Bronchial epithelial cell (primary cell): ENCODE results near the gene SLC25A21. TPM values are rescaled to one million over a fixed set of nuclear protein-coding genes. Genes with fewer than 3 reads are reported as not detected.
A peak's percentile ranks its signal among the peaks of the same experiment; 100 is the strongest.

Experiments
- DNase-seq: peaks from one replicate; pipeline ENCODE4 v3.0.0-alpha.2; 2010; ENCODE audit warnings: low read depth
- FAIRE-seq: peaks from 2 replicates; lab custom pipeline; 2011; peaks lifted over from hg19 to GRCh38; lab: Jason Lieb, UNC
- H3K27me3 ChIP-seq: 2 replicates; pipeline ENCODE4 v1.5.1; 2011; ENCODE audit warnings: low read length; ENCODE audit not compliant: control insufficient read depth, insufficient read depth
- H3K36me3 ChIP-seq: 2 replicates; pipeline ENCODE4 v1.5.1; 2011; ENCODE audit warnings: low read length; ENCODE audit not compliant: control insufficient read depth, insufficient read depth
- H3K4me3 ChIP-seq: 2 replicates; pipeline ENCODE4 v1.5.1; 2011; ENCODE audit warnings: mild to moderate bottlenecking, low read depth, low read length, control low read depth
- total RNA-seq: library from RNA; depleted of rRNA; stranded (reverse); fragments of >200 nt; gene quantifications from 2 replicates; pipeline ENCODE4 v1.2.1, GENCODE V29; 2014
- TF ChIP-seq, protein P1 (sequence below): IDR thresholded peaks from 2 replicates; pipeline ENCODE4 v1.5.1; 2011; ENCODE audit warnings: mild to moderate bottlenecking, moderate library complexity, low read length, control low read depth, inconsistent platforms; ENCODE audit not compliant: insufficient read depth, severe bottlenecking

The SLC25A21 gene
- total RNA-seq, 1 donor from 2014 or later, result 0.53 TPM

DNA sequence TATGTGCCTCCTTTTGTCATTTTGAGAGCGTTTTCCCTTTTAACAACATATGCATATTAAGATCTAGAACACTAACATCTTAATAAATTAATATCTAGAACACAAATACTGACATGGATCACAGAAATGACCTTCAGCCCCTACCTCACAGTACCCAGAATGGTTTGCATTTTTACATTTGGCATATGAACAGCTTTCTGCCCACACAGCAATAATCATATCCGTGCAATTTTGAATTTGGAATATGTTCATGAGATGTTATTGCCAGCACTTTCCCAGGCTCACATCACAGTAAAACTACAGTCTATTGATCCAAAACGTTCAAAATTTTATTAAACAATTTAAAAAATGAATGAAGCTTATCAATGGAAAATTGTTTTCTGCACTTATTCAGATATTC lies 114.6 kb downstream of the SLC25A21 start:
- no peak for FAIRE-seq
- Histone ChIP-seq H3K27me3 (no peaks in the 10 kb centered on the region), H3K4me3 (no peak overlapping the region), H3K36me3 (no peaks in the 10 kb centered on the region)
- TF ChIP-seq, protein P1, sequence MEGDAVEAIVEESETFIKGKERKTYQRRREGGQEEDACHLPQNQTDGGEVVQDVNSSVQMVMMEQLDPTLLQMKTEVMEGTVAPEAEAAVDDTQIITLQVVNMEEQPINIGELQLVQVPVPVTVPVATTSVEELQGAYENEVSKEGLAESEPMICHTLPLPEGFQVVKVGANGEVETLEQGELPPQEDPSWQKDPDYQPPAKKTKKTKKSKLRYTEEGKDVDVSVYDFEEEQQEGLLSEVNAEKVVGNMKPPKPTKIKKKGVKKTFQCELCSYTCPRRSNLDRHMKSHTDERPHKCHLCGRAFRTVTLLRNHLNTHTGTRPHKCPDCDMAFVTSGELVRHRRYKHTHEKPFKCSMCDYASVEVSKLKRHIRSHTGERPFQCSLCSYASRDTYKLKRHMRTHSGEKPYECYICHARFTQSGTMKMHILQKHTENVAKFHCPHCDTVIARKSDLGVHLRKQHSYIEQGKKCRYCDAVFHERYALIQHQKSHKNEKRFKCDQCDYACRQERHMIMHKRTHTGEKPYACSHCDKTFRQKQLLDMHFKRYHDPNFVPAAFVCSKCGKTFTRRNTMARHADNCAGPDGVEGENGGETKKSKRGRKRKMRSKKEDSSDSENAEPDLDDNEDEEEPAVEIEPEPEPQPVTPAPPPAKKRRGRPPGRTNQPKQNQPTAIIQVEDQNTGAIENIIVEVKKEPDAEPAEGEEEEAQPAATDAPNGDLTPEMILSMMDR, result no peak
- no peak for DNase-seq

DNA sequence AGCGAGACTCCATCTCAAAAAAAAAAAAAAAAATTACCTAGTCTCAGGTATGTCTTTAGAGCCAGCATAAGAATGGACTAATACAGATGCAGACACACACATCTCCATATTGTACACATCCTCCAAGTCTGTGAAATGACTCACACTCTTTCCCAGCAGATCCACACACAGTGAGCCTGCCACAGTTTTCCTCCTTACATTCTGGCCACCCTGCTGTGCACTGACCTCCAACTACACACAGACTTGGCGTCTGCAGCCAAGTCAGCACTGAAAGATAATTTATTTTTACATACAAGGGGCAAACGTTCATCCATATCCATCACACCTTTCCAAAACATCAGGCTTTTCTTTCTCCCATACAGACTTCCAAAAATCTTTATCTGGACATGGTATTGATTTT lies 115.9 kb downstream of the SLC25A21 start:
- DNase-seq (peak; percentile 28), FAIRE-seq (no peak)
- H3K4me3 ChIP-seq, result no peak overlapping the region

GRCh38 chr14:37054869-37055268 lies 117.5 kb downstream of the SLC25A21 start:
- TF ChIP-seq, protein P1, result no peak
- Histone ChIP-seq H3K36me3 (no peaks in the 10 kb centered on the region), H3K27me3 (no peaks in the 10 kb centered on the region), H3K4me3 (no peak overlapping the region)
- FAIRE-seq (no peak), DNase-seq (no peak)

More for the DNA sequence above, 115.9 kb downstream of the SLC25A21 start:
- no peaks in the 10 kb centered on the region for H3K36me3 ChIP-seq
- H3K27me3 ChIP-seq, result no peaks in the 10 kb centered on the region
- TF ChIP-seq, protein P1, result no peak

DNA sequence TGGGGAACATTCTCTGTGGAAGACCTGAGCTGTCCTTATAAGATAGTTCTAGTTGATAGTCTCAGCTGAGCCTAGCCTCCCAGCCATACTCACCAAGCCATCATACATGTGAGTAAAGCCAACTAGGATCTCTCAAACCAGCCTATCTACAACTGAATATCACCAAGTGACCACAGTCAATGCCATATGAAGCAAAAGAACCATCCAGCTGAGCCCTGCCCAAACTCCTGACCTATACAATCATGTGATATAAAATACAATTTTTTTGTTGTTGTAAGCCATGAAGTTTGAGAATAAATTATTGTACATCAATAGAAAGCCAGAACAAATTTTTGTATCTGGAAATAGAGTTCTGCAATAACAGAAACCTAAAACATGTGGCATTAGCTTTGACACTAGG lies 118.3 kb downstream of the SLC25A21 start:
- no peak overlapping the region for H3K4me3 ChIP-seq
- H3K27me3 ChIP-seq, result no peaks in the 10 kb centered on the region
- DNase-seq (no peak), FAIRE-seq (no peak)
- H3K36me3 ChIP-seq, result no peaks in the 10 kb centered on the region
- TF ChIP-seq, protein P1, result no peak

GRCh38 chr14:37051680-37052079 lies 120.7 kb downstream of the SLC25A21 start:
- no peak for DNase-seq
- H3K27me3 ChIP-seq, result no peaks in the 10 kb centered on the region
- TF ChIP-seq, protein P1, result no peak
- H3K4me3 ChIP-seq, result no peak overlapping the region
- no peaks in the 10 kb centered on the region for H3K36me3 ChIP-seq
- no peak for FAIRE-seq

- TF ChIP-seq, protein P1, result no peak
- Histone ChIP-seq H3K27me3 (no peaks in the 10 kb centered on the region), H3K4me3 (no peak overlapping the region), H3K36me3 (no peaks in the 10 kb centered on the region)
- FAIRE-seq, result no peak
- peak; percentile 62 for DNase-seq
Measured at GRCh38 chr14:37051153-37051552, 121.3 kb downstream of the SLC25A21 start.
